ENCODE data around the gene SYTL1. TPM values are rescaled to one million over a fixed set of nuclear protein-coding genes. Genes with fewer than 3 reads are reported as not detected.

Gene SYTL1
- total and polyA plus RNA-seq, 9 of the 15 experiments (the other 6 are each of a cell fraction or from before 2014, with no cell fraction given) = 0.04 to 9.3 (median 1.7) TPM

GRCh38 chr1:27321813-27322568, 19.8 kb upstream of the SYTL1 start, which contains the start of gene TMEM222 (continued):
- peak; percentile 43 for TF ChIP-seq ATF4 (CRISPR knock-in tag; IDR thresholded peaks at IDR 0.05)
- TF ChIP-seq, protein P1, sequence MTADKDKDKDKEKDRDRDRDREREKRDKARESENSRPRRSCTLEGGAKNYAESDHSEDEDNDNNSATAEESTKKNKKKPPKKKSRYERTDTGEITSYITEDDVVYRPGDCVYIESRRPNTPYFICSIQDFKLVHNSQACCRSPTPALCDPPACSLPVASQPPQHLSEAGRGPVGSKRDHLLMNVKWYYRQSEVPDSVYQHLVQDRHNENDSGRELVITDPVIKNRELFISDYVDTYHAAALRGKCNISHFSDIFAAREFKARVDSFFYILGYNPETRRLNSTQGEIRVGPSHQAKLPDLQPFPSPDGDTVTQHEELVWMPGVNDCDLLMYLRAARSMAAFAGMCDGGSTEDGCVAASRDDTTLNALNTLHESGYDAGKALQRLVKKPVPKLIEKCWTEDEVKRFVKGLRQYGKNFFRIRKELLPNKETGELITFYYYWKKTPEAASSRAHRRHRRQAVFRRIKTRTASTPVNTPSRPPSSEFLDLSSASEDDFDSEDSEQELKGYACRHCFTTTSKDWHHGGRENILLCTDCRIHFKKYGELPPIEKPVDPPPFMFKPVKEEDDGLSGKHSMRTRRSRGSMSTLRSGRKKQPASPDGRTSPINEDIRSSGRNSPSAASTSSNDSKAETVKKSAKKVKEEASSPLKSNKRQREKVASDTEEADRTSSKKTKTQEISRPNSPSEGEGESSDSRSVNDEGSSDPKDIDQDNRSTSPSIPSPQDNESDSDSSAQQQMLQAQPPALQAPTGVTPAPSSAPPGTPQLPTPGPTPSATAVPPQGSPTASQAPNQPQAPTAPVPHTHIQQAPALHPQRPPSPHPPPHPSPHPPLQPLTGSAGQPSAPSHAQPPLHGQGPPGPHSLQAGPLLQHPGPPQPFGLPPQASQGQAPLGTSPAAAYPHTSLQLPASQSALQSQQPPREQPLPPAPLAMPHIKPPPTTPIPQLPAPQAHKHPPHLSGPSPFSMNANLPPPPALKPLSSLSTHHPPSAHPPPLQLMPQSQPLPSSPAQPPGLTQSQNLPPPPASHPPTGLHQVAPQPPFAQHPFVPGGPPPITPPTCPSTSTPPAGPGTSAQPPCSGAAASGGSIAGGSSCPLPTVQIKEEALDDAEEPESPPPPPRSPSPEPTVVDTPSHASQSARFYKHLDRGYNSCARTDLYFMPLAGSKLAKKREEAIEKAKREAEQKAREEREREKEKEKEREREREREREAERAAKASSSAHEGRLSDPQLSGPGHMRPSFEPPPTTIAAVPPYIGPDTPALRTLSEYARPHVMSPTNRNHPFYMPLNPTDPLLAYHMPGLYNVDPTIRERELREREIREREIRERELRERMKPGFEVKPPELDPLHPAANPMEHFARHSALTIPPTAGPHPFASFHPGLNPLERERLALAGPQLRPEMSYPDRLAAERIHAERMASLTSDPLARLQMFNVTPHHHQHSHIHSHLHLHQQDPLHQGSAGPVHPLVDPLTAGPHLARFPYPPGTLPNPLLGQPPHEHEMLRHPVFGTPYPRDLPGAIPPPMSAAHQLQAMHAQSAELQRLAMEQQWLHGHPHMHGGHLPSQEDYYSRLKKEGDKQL (CRISPR knock-in tag; IDR thresholded peaks at IDR 0.05; ENCODE audit: borderline replicate concordance) = no peak
- TF ChIP-seq ARID3B (CRISPR knock-in tag; IDR thresholded peaks at IDR 0.05; ENCODE audit: borderline replicate concordance) = no peak
- TF ChIP-seq GTF2F1 (IDR thresholded peaks at IDR 0.05; ENCODE audit: low read depth, low read length) = no peak
- no peak for TF ChIP-seq TAF15 (IDR thresholded peaks at IDR 0.05; ENCODE audit: low read depth, low read length)
- TF ChIP-seq ZNF518B (CRISPR knock-in tag; IDR thresholded peaks at IDR 0.05) = no peak
- TF ChIP-seq, protein P2, sequence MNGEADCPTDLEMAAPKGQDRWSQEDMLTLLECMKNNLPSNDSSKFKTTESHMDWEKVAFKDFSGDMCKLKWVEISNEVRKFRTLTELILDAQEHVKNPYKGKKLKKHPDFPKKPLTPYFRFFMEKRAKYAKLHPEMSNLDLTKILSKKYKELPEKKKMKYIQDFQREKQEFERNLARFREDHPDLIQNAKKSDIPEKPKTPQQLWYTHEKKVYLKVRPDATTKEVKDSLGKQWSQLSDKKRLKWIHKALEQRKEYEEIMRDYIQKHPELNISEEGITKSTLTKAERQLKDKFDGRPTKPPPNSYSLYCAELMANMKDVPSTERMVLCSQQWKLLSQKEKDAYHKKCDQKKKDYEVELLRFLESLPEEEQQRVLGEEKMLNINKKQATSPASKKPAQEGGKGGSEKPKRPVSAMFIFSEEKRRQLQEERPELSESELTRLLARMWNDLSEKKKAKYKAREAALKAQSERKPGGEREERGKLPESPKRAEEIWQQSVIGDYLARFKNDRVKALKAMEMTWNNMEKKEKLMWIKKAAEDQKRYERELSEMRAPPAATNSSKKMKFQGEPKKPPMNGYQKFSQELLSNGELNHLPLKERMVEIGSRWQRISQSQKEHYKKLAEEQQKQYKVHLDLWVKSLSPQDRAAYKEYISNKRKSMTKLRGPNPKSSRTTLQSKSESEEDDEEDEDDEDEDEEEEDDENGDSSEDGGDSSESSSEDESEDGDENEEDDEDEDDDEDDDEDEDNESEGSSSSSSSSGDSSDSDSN (IDR thresholded peaks at IDR 0.05; ENCODE audit: borderline replicate concordance in 1 of 2, low read depth in 2 of 2, low read length in 2 of 2) = 0 out of 4 replicates have a peak, but pooled peaks of 1 of the 2 experiments have one; percentile 42
- TF ChIP-seq KDM4B (IDR thresholded peaks at IDR 0.05; ENCODE audit: borderline replicate concordance in 2 of 2, low read depth in 1 of 2) = peak in 1 of 2 experiments; percentile 96; a peak in 2 of 4 replicates

Data from K562 (cell line).